Measurements from ENCODE around the gene BTBD3.

GRCh38 chr20:11941593-11942246, 24.0 kb downstream of the BTBD3 start:
- TF ChIP-seq POLR2A (IDR thresholded peaks at IDR 0.05) (no peak), POLR2AphosphoS5 (IDR thresholded peaks at IDR 0.05) (no peak), EP300 (IDR thresholded peaks at IDR 0.05) (no peak)
- TF ChIP-seq, protein P1, sequence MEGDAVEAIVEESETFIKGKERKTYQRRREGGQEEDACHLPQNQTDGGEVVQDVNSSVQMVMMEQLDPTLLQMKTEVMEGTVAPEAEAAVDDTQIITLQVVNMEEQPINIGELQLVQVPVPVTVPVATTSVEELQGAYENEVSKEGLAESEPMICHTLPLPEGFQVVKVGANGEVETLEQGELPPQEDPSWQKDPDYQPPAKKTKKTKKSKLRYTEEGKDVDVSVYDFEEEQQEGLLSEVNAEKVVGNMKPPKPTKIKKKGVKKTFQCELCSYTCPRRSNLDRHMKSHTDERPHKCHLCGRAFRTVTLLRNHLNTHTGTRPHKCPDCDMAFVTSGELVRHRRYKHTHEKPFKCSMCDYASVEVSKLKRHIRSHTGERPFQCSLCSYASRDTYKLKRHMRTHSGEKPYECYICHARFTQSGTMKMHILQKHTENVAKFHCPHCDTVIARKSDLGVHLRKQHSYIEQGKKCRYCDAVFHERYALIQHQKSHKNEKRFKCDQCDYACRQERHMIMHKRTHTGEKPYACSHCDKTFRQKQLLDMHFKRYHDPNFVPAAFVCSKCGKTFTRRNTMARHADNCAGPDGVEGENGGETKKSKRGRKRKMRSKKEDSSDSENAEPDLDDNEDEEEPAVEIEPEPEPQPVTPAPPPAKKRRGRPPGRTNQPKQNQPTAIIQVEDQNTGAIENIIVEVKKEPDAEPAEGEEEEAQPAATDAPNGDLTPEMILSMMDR (IDR thresholded peaks at IDR 0.05) = no peak
